GM12873 (cell line): Measurements from ENCODE around the gene PITX3.

Source experiments
- CTCF ChIP-seq: IDR thresholded peaks from 2 replicates; pipeline ENCODE4 v1.5.1; 2012; ENCODE audit warnings: low read depth, mild to moderate bottlenecking, moderate library complexity, low read length, control low read depth; ENCODE audit not compliant: insufficient read depth; ENCODE audit errors: missing control alignments

PITX3 gene

DNA sequence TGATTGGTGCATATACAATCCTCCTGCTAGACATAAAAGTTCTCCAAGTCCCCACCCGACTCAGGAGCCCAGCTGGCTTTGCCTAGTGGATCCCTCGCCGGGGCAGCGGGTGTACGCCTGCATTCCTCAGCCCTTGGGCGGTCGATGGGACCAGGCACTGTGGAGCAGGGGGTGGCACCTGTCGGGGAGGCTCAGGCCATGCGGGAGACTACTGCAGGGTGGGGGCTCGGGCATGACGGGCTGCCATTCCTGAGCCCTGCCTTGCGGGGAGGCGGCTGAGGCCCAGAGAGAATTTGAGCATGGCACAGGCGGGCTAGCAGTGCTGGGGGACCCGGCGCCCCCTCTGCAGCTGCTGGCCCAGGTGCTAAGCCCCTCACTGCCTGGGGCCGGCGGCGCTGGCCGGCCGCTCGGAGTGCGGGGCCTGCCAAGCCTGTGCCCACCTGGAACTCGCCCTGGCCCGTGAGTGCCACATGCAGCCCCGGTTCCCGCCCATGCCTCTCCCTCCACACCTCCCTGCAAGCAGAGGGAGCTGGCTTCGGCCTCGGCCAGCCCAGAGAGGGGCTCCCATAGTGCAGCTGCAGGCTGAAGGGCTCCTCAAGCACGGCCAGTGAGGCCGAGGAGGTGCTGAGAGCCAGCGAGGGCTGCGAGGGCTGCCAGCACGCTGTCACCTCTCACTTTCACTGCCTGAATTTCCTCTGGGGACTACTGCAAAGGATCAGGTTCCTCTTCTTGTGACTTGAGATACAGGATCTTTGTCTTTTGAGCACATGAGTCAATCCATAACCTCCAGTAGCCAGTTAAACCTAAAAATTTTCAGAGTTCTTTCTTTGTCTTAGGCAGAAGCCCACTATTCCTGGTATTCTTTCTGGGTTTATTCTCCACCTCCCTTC lies 40.3 kb downstream of the PITX3 start:
- no peak for TF ChIP-seq CTCF

DNA sequence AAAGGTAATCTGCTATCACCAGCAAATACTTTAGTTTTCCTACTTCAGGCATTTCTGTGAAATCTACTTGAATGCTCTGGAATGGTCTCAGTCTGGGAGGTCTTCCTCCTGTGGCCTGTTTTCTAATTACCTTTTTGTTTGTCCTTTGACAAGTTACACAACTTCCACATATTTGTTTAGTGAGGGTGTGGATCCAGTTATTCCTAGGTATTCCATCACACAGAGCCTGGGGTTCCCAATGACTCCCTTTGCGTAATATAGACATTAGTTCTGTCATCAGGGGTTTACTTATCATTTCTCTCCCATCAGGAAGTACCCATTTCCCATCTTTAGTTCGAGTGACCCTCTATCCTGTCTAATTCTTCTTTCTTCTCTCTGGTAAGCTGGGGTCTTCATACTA lies 43.3 kb downstream of the PITX3 start:
- no peak for TF ChIP-seq CTCF

DNA sequence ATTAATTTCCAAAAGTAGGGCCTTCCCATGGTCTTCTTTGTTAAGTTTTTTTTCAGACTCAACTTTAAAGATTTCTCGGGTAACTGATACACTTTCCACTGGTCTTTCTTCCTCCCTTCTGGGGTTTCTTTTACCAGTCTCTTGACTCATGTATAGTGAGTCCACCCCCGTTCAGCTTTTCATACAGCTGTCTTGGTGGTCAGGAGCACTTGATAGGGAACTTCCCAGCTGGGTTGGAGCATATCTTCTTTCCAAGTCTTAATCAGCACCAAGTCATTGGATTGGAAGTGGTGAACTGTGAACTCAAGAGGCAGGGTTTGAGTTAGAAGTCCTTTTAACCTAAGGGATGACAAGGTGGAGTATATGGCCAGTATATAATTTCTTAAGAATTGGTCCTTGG lies 44.4 kb downstream of the PITX3 start:
- no peak for TF ChIP-seq CTCF

DNA sequence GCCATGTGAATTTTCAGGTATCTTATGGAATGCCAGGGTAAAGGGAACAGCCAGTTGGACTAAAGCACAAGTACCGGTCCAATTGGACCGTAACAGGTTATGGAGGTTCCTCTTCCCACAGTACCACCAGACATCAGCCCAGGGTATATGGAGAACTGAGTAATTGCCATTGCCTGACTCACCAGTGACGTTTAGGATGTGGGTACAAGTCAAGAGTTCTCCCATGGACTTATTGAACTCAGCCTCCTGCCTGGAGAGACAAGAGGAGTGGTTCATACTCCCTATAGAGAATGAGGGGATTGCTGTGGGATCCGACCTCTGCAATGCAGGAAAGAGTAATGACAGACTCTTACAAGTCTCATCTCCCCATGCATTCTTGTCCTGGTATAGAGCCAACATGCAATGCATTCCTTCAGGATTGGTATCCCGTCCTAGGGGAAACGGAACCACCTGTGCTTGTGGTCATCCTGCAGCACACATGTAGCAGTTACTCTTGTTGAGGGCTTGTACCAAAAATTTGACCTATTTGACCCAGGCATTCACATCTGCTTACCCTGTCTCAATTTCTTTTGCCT lies 45.9 kb downstream of the PITX3 start:
- no peak for TF ChIP-seq CTCF

DNA sequence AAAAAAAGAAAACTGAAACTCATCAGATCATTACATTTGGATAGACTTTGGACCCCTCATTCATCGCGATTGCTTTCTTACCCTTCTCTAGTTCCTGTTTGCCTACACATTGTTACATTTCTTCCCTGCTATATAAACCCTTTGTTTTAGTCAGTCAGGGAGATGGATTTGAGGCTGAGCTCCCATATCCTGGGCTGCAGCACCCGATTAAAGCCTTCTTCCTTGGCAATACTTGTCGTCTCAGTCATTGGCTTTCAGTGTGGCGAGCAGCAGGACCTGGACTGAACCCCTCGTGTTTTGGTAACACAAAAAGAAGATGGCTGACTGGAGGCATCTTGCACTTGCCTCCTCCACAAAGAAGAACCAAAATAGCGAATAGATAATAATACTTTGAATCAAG lies 49.4 kb downstream of the PITX3 start:
- TF ChIP-seq CTCF, result no peak

- TF ChIP-seq CTCF, result no peak
These were observed 52.9 kb downstream of the PITX3 start for GRCh38 chr10:102188298-102188940.

GRCh38 chr10:102185811-102186527 lies 55.3 kb downstream of the PITX3 start:
- no peak for TF ChIP-seq CTCF
